Measurements from ENCODE around the gene PLTP.
"Not testable (repeated sequence)": the region's sequence is repeated elsewhere in the genome, so short reads cannot be mapped to it uniquely, and the experiment has no call there.

Gene PLTP

GRCh38 chr20:45944151-45944964 is 32.4 kb upstream of the PLTP start:
- no peak for DNase-seq (ENCODE audit: low spot score)

DNA sequence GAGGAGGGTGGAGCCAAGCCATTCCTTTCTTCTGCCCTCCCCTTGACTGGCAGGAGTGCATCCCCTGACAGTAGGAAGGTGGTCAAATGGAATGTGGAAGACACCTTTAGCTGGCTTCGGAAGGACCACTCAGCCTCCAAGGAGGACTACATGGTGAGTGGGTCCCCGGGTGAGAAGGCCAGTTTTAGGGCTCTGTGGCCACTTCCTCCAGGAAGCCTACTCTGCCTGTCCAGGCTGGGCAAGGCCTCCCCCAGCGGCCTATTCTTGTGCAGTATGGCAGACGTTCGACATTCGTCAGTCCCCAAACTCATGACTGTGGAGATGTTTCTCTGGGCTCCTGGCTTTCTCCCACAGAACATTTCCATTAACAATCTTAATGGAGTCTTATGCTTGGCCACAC is 31.7 kb upstream of the PLTP start:
- DNase-seq (ENCODE audit: low spot score): no peak

DNA sequence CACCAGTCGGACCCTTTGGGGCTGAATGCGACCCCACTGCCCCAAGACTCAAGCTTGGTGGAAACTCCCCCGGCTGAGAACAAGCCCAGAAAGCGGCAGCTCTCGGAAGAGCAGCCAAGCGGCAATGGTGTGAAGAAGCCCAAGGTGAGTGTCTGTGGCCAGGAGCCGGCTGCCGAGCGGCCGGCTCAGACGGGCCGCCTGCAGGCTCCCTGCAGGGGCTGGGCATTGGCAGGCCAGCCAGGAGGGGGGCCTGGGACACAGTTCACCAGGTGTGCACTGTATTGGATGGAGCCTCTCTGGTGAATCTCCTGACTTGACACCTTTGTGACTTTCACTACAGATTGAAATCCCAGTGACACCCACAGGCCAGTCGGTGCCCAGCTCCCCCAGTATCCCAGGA is 28.5 kb upstream of the PLTP start:
- no peak for DNase-seq (ENCODE audit: low spot score)

- no peak for DNase-seq (ENCODE audit: low spot score)
Measured at GRCh38 chr20:45940053-45940452, 28.1 kb upstream of the PLTP start.

DNA sequence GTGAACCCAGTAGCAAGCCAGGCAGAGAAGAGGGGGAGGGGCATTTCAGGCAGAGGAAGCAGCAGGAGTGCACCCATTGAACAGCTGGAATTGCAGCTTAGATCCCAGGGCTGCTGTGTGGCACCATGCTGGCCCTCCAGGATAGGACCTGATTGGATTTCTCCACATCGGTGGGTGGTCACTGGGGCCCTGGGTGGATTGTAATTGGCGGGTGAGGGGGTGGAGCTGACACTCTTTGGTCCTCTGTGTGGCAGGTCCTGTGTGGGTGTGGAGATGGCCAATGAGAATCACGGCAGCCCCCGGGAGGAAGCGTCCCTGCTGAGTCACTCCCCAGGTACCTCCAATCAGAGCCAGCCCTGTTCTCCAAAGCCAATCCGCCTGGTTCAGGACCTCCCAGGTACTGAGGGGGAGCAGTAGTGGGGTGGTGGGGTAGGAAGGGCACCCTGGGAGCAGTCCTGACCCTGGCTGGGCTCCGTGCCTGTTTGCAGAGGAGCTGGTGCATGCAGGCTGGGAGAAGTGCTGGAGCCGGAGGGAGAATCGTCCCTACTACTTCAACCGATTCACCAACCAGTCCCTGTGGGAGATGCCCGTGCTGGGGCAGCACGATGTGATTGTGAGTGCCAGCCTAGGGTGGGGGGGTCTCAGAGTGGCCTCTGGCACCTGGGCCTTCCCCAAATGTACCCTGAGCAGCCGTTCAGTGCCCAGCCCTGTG is 26.9 kb upstream of the PLTP start:
- no peak for DNase-seq (ENCODE audit: low spot score)

- DNase-seq (ENCODE audit: low spot score): no peak
Measured at GRCh38 chr20:45937765-45938164, 25.8 kb upstream of the PLTP start.

- DNase-seq (ENCODE audit: low spot score): peak; percentile 37
Measured at GRCh38 chr20:45935416-45936046, 23.6 kb upstream of the PLTP start.

DNA sequence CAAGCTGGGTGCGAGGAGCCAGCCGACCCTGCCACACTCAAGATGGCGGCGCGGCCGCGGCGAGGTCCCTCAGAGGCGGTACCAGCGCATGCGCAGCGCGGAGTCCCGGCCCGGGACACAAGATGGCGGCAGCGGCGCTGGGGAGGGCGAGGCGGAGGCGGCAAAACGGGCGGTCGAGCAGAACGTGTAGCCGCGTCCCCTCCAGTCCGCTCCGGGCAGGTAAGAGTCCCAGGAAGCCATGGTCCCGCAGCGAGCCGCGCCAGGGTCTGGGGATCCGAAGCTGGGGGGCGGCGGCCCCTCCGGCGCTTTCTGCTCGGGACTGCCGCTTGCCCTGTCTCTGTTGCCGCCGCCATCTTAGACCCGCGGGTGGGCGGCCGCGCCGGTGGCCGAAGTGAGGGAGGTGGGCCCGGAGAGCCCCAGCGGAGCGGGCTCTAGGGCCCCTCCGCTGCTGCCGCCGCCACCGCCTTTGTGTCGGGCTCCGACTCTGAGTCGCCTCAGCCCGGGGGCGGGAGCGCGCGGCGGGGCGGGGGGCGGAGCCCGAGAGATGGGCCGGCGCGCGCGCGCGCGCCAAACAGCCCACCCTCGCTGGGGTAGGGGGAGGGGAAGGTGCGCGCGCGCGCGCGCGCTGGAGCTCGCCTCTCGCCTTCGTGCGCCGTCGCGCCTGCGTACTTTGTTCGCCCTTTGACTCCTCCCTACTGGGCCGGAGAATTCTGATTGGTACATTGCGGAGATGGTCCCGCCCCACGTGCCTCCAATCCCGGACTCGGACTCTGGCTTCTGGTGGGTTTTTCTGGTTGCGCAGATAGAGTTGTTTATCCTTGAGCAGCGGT is 22.8 kb upstream of the PLTP start, which contains the start of gene PCIF1:
PCIF1 (plus strand) TSS at position 98 of the 830 bp plus-strand sequence. CDS start 4,317 bp downstream, outside the sequence.
- peak; percentile 99 for DNase-seq (ENCODE audit: low spot score)

DNA sequence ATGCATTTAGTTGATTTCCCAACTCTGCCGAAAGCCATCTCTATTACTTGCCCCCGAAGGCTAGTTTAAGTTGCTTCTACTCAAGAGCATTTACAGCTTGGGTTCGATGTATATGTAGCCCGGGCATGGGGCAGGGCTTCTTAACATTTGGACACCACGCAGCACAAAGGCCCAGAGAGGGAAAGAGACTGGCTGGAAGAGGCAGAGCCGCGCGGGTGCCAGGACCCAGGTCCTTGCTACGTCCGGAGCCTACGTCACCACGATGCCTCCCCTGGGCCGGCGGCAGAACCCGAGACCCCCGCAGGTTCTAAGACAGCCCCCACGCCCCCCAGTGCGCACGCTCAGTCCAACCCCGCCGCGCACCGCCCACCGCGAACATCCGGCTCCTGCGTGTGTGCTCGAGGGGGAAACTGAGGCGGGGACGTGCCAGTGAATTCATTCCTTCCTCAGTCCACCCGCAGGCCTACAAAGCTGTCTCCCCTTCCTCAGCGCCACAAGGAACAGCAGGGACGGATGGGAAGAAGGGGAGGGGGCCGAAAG is 22.2 kb upstream of the PLTP start:
- DNase-seq (ENCODE audit: low spot score): no peak

DNA sequence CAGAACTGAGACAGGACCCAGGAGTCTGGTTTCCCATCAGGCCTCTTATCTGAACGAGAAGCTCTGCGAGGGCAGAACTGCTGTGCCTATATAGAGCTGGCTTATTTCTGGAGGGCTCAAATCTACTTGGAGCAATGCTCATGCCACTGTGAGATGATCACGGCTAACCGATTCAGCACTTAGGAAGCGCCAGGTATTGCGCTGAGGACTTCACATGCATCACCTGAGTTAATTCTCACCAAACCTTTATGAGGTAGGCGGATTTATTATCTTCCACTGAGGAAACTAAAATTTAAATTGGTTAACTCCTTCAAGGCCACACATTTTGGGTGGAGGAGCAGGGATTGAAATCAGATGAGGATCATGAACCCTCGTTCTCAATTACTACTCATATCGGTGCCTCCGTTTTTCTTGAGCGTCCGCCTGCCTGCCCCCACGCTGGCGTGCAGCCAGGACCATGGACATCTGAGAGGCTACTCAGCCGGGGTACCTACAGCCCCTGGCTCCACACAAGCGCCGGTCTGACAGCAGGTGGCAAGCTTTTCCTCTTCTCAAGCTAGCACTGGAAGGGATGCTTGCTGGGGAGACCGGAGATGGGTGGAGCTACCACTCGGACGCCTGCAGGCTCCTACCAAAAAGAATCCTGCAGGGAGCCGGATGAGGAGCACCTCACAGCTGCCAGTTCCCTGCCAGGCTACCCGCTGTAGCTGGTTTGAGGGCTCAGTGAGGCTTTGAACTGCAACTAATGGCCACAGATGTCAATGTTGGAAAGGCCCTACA is 21.5 kb upstream of the PLTP start:
- DNase-seq (ENCODE audit: low spot score): peak; percentile 71

DNA sequence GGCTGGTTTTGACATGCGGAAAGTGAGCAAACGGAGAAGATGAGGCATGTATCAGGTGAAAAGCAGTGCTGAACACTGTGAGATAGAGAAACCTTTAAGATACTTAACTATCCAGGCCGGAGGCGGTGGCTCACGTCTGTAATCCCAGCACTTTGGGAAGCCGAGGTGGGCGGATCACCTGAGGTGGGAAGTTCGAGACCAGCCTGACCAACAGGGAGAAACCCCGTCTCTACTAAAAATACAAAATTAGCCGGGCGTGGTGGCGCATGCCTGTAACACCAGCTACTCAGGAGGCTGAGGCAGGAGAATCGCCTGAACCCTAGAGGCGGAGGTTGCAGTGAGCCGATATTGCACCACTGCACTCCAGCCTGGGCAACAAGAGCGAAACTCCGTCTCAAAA is 19.7 kb upstream of the PLTP start:
- not testable (repeated sequence) for DNase-seq (ENCODE audit: low spot score)

GRCh38 chr20:45927071-45927878 is 15.3 kb upstream of the PLTP start:
- no peak for DNase-seq (ENCODE audit: low spot score)

DNA sequence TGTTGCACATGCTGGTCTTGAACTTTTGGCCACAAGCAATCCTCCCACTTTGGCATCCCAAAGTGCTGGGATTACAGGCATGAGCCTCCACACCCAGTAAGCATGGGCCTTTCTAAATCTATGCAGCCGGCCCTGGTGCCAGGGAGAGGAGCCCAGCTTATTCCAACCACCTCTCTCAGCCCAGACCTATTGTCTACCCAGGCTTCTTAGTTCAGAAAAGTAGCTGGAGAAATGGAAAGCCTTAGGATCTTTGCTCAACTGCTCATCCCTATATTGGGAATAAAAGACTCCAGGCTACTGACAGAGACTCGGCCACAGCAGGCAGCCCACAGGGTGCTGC is 14.7 kb upstream of the PLTP start:
- no peak for DNase-seq (ENCODE audit: low spot score)

DNA sequence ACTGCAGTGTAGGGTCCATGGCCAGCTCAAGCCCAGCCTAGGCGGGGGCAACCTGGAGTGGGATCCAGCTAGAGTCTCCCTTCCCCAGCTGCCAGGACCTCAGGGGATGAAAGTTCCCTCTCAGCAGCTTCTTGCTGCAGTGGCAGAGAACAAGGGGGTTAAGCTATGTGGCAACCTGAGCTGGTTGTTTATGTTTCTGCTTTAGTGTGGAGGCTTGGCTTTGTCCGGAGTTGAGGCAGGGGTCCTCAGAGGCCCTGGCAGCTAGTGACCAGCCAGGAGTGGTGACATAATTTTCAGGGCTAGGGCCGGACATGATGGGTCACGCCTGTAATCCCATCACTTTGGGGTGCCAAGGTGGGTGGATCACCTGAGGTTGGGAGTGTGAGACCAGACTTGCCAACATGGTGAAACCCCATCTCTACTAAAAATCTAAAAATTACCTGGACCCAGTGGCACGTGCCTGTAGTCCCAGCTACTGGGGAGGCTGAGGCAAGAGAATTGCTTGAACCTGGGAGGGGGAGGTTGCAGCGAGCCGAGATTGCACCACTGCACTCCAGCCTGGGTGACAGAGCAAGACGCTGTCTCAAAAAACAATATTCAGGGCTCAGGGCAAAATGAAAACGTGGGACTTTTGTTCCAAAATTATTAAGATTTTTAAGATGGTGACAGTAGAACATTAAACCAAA is 14.0 kb upstream of the PLTP start:
- no peak for DNase-seq (ENCODE audit: low spot score)

DNA sequence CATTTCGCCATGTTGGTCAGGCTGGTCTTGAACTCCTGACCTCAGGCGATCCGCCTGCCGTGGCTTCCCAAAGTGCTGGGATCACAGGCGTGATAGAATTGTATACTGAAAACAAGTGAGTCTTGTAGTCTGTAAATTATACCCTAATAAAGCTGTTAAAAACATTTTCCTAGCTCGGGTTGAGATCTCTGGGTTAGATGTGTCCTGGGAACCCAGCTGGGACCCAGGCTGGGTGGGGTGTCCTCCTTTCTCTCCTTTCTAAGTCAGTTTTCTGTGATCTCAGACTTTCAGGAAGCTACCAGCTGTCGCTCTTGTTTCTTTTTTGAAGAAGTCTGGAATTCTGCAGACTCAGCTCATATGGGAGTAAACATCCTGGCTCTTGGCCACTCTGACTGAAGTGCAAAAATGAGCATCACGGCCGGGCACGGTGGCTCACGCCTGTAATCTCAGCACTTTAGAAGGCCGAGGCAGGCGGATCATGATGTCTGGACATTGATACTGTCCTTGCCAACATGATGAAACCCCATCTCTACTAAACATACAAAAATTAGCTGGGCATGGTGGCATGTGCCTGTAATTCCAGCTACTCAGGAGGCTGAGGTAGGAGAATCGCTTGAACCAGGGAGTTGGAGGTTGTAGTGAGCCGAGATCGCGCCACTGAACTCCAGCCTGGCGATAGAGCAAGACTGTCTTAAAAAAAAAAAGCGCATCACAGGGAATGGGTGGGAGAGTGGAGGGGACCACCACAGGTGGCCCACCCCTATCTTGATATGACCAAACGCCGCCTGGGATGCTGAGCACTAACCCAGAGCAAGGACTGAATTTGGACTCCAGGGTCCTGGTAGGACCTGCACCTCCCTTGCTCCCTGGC is 12.7 kb upstream of the PLTP start:
- peak; percentile 81 for DNase-seq (ENCODE audit: low spot score)

GRCh38 chr20:45921337-45922189 is 9.6 kb upstream of the PLTP start:
- no peak for DNase-seq (ENCODE audit: low spot score)

DNA sequence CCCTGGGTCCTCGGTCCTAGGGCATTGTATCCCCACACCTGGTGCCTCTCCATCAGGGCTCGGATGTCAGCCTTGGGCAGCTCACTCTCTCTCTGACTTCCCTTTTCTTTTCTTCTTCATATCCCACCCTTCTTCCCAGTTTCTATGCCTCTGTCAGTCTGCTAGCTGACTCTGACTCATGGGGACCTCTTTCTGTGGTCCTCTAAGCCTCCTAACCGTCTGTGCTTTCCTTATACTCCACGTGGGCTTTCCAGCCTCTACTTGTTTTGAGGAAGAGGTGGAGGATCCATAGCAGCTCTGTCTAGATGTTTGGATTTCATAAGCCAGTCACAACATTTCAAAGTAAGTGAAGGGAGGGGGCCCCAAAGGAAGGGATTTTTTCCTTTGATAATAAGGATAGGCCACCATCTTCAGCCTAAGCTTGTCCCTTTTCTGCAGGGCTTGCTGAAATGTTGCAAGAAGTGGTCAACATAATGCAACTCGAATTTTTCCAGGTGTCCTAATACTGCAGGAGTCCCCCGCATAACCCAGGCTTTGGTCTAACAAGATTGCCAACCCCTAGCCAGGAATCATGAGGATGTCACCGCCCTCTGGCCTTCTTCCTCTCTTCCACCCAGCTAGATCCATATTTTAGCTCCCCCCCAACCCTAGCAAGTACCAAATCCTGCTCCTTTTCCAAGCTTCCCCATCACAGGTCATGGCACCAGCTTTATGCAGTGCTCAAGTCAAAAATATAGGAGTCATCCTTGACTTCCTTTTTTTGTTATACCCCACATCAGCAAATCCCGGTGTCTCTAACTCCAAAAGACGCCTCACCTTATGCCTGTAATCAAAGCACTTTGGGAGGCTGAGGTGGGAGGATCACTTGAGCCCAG is 8.7 kb upstream of the PLTP start:
- no peak for DNase-seq (ENCODE audit: low spot score)
